HG02798 (cell line): Measurements from ENCODE around the gene OR5M3.

Source experiments
- ATAC-seq: cut with Tn5 transposase; IDR thresholded peaks from one replicate; pipeline ENCODE4 v1.9.1; 2021; ENCODE audit warnings: mild to moderate bottlenecking; ENCODE audit not compliant: unreplicated experiment, poor library complexity

OR5M3 gene

GRCh38 chr11:56473252-56473651, at the start of gene OR5M3:
Gene OR5M3 (minus strand): TSS chr11:56473352. CDS start chr11:56470497, 2,855 bp downstream.
- ATAC-seq = no peak

DNA sequence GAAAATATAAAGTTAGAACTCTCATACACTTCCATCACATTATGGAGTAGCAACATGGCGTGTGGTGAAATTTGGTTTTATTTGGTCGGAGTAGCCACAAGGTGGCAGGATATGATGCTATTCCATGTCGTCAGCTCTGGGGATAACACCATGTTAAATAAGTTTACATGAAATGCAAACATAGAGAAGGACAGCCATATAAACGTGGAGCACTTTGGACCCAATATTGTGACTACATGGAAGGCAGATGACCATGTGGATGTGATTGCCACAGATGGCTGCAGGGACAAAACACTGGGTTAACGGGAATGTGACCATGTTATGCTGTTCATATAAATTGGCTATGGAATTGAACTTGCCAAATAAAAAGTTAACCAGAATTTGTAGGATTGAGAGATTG, 48.9 kb upstream of the OR5M3 start:
- ATAC-seq = no peak

- ATAC-seq = no peak
Observed at GRCh38 chr11:56513280-56513679, 40.1 kb upstream of the OR5M3 start.

- no peak for ATAC-seq
Observed at GRCh38 chr11:56509439-56509838, 36.3 kb upstream of the OR5M3 start.

- no peak for ATAC-seq
Observed at GRCh38 chr11:56497010-56497409, 23.9 kb upstream of the OR5M3 start.

- ATAC-seq = no peak
Observed at GRCh38 chr11:56495117-56495516, 22.0 kb upstream of the OR5M3 start.

DNA sequence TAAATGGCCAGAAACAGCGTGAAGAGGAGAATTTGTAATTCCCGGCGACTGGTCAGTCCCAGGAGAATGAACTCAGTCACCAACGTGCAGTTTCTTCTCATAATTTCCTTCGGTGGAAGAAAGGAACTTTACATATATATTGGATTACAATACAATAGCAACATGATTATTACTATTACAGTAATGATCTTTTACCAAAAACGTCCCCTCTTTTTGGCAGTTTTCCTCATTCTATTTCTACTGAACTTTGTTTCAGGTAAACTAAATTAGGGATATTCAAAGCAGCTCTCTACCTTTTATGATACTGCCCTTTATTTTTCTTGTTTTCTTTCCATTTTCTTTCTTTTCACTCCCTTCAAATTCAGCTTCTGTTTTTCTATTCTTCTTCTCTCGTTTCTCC, 18.1 kb upstream of the OR5M3 start, which contains the start of gene OR5M8:
Gene OR5M8, minus strand, starts transcription at position 101 of the 400 bp plus-strand sequence. Its CDS starts 0 bp downstream, at position 101.
- ATAC-seq = no peak

- no peak for ATAC-seq
Observed at GRCh38 chr11:56486801-56487200, 13.6 kb upstream of the OR5M3 start.

- ATAC-seq = no peak
Observed at GRCh38 chr11:56474729-56475235, 1.6 kb upstream of the OR5M3 start.

DNA sequence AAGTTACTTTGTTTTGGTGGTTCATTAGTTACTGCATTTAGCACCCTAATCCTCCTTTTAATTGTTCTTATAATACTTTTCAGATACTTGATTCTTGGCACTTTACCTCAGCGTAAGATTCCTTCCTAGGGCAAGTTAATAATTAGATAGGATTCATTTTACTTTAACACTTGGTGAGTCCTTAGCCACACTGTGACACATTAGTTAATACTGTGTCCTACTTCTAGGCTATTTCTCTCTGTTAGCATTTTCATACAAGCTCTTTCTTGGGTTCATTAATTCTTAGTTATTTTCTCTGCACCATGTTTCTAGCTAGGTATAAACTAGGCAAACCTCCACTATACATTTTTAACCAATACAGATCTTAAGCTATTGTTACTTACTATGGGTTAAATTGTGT, 16.1 kb downstream of the OR5M3 start:
- ATAC-seq = no peak

DNA sequence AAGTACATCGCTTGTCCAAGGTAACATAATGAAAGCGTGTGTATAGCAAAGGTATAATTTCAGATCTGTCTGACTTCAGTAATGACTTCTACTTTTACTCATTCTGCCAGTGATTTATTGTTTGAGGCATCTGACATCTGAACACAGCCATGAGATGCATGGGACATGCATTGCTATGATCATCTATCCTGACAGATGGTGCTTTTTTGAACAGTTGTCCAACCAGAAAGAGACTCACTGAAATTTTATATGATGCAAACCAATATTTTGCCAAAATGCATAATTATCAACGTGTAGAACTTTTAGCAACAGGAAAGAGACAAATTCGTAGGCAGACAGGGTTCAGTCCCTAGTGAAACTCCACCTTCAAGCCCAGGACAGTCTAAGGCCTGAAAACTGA, 19.6 kb downstream of the OR5M3 start:
- ATAC-seq = no peak
